H1 (cell line): ENCODE measurements around the gene FAAP100. TPM values are rescaled to one million over a fixed set of nuclear protein-coding genes. Genes with fewer than 3 reads are reported as not detected.

ENCODE experiments used
- CTCF ChIA-PET: fragments of 300-600 bp; sonication (Branson Sonifier 250); formaldehyde crosslinking; loops from one replicate; lab custom pipeline; 2021; ENCODE audit not compliant: partially characterized antibody; lab: Charles Lee
- POLR2A ChIA-PET: fragments of 300-600 bp; sonication (Branson Sonifier 250); formaldehyde crosslinking; loops from one replicate; lab custom pipeline; 2021; ENCODE audit warnings: inconsistent platforms; ENCODE audit not compliant: partially characterized antibody; lab: Charles Lee
- DNase-seq, 2 experiments: peaks; one replicate each; pipeline versions ENCODE4 v3.0.0 to v3.0.0-alpha.2; 2010 to 2022; ENCODE audit warnings: low spot score in 2 of 2, low read depth in 1 of 2, mixed read lengths in 1 of 2
- FAIRE-seq: peaks from 2 replicates; lab custom pipeline; 2011; peaks lifted over from hg19 to GRCh38; lab: Jason Lieb, UNC
- H2AFZ ChIP-seq: 2 replicates; pipeline ENCODE4 v1.8.1; 2012; ENCODE audit warnings: low read length, inconsistent platforms
- H2AK5ac ChIP-seq: 2 replicates; pipeline ENCODE4 v1.6.1; 2013; ENCODE audit warnings: low read depth, low read length
- H2BK120ac ChIP-seq: replicated peaks from 2 replicates; pipeline ENCODE3; 2013; ENCODE audit warnings: low read depth, low read length, inconsistent platforms
- H2BK12ac ChIP-seq: 2 replicates; pipeline ENCODE4 v1.6.1; 2013; ENCODE audit warnings: low read depth, low read length
- H2BK15ac ChIP-seq: 2 replicates; pipeline ENCODE4 v1.6.1; 2013; ENCODE audit warnings: low read length
- H2BK20ac ChIP-seq: 2 replicates; pipeline ENCODE4 v1.6.1; 2013; ENCODE audit warnings: low read length
- H2BK5ac ChIP-seq: 2 replicates; pipeline ENCODE4 v1.6.1; 2013; ENCODE audit warnings: low read depth, low read length
- H3K14ac ChIP-seq: 2 replicates; pipeline ENCODE4 v1.6.1; 2013; ENCODE audit warnings: inconsistent platforms; ENCODE audit not compliant: insufficient read length
- H3K18ac ChIP-seq: 2 replicates; pipeline ENCODE4 v1.6.1; 2013; ENCODE audit warnings: low read length; ENCODE audit errors: extremely low read depth
- H3K23ac ChIP-seq: 2 replicates; pipeline ENCODE4 v1.6.1; 2013; ENCODE audit warnings: inconsistent platforms; ENCODE audit not compliant: insufficient read length
- H3K23me2 ChIP-seq: 2 replicates; pipeline ENCODE4 v1.6.1; 2013; ENCODE audit warnings: low read depth, low read length
- H3K27ac ChIP-seq: 2 replicates; pipeline ENCODE4 v1.6.1; 2011; ENCODE audit warnings: low read depth, low read length, inconsistent platforms
- H3K27me3 ChIP-seq, 4 experiments: replicated peaks in 1 of 4; 1 replicate in 1 of 4; 2 replicates in 3 of 4; pipeline versions ENCODE4 v1.6.1 to v1.8.1; 2011 to 2013; ENCODE audit warnings: low read length in 3 of 4, mild to moderate bottlenecking in 3 of 4, inconsistent platforms in 2 of 4, mixed read lengths in 2 of 4, moderate library complexity in 1 of 4; ENCODE audit not compliant: control insufficient read depth in 3 of 4, insufficient read depth in 3 of 4; ENCODE audit errors: extremely low read depth in 1 of 4
- H3K36me3 ChIP-seq, 4 experiments: 2 replicates each; pipeline versions ENCODE4 v1.6.1 to v1.8.1; 2011 to 2013; ENCODE audit warnings: mild to moderate bottlenecking in 4 of 4, low read length in 3 of 4, moderate library complexity in 2 of 4, control low read depth in 1 of 4, inconsistent platforms in 1 of 4; ENCODE audit not compliant: insufficient read depth in 4 of 4, control insufficient read depth in 2 of 4
- H3K4ac ChIP-seq: replicated peaks from 2 replicates; pipeline ENCODE3; 2013; ENCODE audit warnings: low read length, low read depth, mixed read lengths, inconsistent platforms; ENCODE audit not compliant: insufficient read length
- H3K4me1 ChIP-seq, 4 experiments: replicated peaks in 1 of 4; 1 replicate in 1 of 4; 2 replicates in 3 of 4; pipeline versions ENCODE4 v1.6.1 to v1.8.1; 2011 to 2013; ENCODE audit warnings: low read length in 3 of 4, inconsistent platforms in 2 of 4, mixed read lengths in 1 of 4; ENCODE audit not compliant: insufficient read depth in 4 of 4, control insufficient read depth in 3 of 4
- H3K4me2 ChIP-seq, 2 experiments: 2 replicates each; pipeline versions ENCODE4 v1.6.1 to v1.8.1; 2011 to 2013; ENCODE audit warnings: low read depth in 2 of 2, low read length in 2 of 2, control low read depth in 1 of 2, inconsistent platforms in 1 of 2, mild to moderate bottlenecking in 1 of 2; ENCODE audit not compliant: insufficient read depth in 1 of 2
- H3K4me3 ChIP-seq, 4 experiments: fragments of 200-600, 300-600 bp in 1 of 4; sonication (generic), shearing (Covaris generic), sonication (Bioruptor Twin) in 1 of 4; 2 replicates each; pipeline versions ENCODE4 v1.5.1 to v1.8.1; 2011 to 2016; ENCODE audit warnings: low read length in 4 of 4, low read depth in 3 of 4, control low read depth in 2 of 4, inconsistent platforms in 2 of 4, mild to moderate bottlenecking in 2 of 4, mixed read lengths in 1 of 4, moderate library complexity in 1 of 4; ENCODE audit not compliant: insufficient read depth in 2 of 4; ENCODE audit errors: extremely low read depth in 1 of 4
- H3K56ac ChIP-seq: replicated peaks from 2 replicates; pipeline ENCODE3; 2013; ENCODE audit warnings: low read depth, mild to moderate bottlenecking, mixed read lengths, low read length, inconsistent platforms; ENCODE audit not compliant: insufficient read length
- H3K79me1 ChIP-seq: 2 replicates; pipeline ENCODE4 v1.6.1; 2013; ENCODE audit warnings: low read depth, low read length, control low read depth
- H3K79me2 ChIP-seq, 2 experiments: 2 replicates each; pipeline versions ENCODE4 v1.6.1 to v1.8.1; 2012 to 2013; ENCODE audit warnings: low read length in 2 of 2, mild to moderate bottlenecking in 2 of 2, inconsistent platforms in 1 of 2; ENCODE audit not compliant: insufficient read depth in 2 of 2, control insufficient read depth in 1 of 2
- H3K9ac ChIP-seq, 4 experiments: replicated peaks in 1 of 4; 1 replicate in 1 of 4; 2 replicates in 3 of 4; pipeline versions ENCODE4 v1.6.1 to v1.8.1; 2011 to 2013; ENCODE audit warnings: low read depth in 3 of 4, low read length in 3 of 4, control low read depth in 2 of 4, mild to moderate bottlenecking in 2 of 4, moderate library complexity in 2 of 4, inconsistent platforms in 1 of 4; ENCODE audit errors: extremely low read depth in 1 of 4
- H3K9me3 ChIP-seq, 2 experiments: 2 replicates each; pipeline versions ENCODE4 v1.6.1 to v1.8.1; 2012 to 2013; ENCODE audit warnings: mild to moderate bottlenecking in 2 of 2, moderate library complexity in 2 of 2, control low read depth in 1 of 2, inconsistent platforms in 1 of 2, low read depth in 1 of 2, low read length in 1 of 2, mixed read lengths in 1 of 2; ENCODE audit not compliant: insufficient read depth in 2 of 2
- H4K20me1 ChIP-seq, 2 experiments: replicated peaks in 1 of 2; 2 replicates each; pipeline versions ENCODE3 to v1.8.1; 2011 to 2013; ENCODE audit warnings: inconsistent platforms in 2 of 2, low read length in 2 of 2, mild to moderate bottlenecking in 1 of 2; ENCODE audit not compliant: insufficient read depth in 2 of 2, control insufficient read depth in 1 of 2
- H4K5ac ChIP-seq: 2 replicates; pipeline ENCODE4 v1.6.1; 2013; ENCODE audit warnings: low read length, low read depth, mixed read lengths, inconsistent platforms; ENCODE audit not compliant: insufficient read length
- H4K8ac ChIP-seq: 2 replicates; pipeline ENCODE4 v1.8.0; 2013; ENCODE audit warnings: mild to moderate bottlenecking, moderate library complexity, low read length, inconsistent platforms; ENCODE audit not compliant: insufficient read depth; ENCODE audit errors: extremely low read depth
- H4K91ac ChIP-seq: replicated peaks from 2 replicates; pipeline ENCODE3; 2013; ENCODE audit warnings: low read length, mixed read lengths, inconsistent platforms; ENCODE audit not compliant: insufficient read length
- ATF2 ChIP-seq: IDR thresholded peaks from 2 replicates; pipeline ENCODE4 v1.6.1; 2012; ENCODE audit warnings: low read length, inconsistent platforms
- ATF3 ChIP-seq: IDR thresholded peaks from 2 replicates; pipeline ENCODE4 v1.6.1; 2011; ENCODE audit warnings: low read depth, mild to moderate bottlenecking, low read length; ENCODE audit not compliant: insufficient read depth
- BRCA1 ChIP-seq: IDR thresholded peaks from 2 replicates; pipeline ENCODE4 v1.6.1; 2012; ENCODE audit warnings: low read depth, low read length, improper control_type of control experiment
- CBX5 ChIP-seq: fragments of 300-800, 300-1000 bp; sonication (generic); IDR thresholded peaks from 2 replicates; pipeline ENCODE4 v1.7.1; 2016; ENCODE audit warnings: antibody characterized with exemption, low read length, low read depth
- CREB1 ChIP-seq: IDR thresholded peaks from 2 replicates; pipeline ENCODE4 v1.6.1; 2012; ENCODE audit warnings: inconsistent platforms
- EZH2 ChIP-seq: fragments of 200-600 bp; sonication (generic); IDR thresholded peaks from 2 replicates; pipeline ENCODE4 v1.7.1; 2012; ENCODE audit warnings: low read depth, mild to moderate bottlenecking, moderate library complexity, low read length, inconsistent platforms; ENCODE audit not compliant: severe bottlenecking
- FOSL1 ChIP-seq: IDR thresholded peaks from 2 replicates; pipeline ENCODE4 v1.6.1; 2011; ENCODE audit warnings: mild to moderate bottlenecking, low read depth, low read length, moderate library complexity; ENCODE audit not compliant: insufficient read depth
- KDM5A ChIP-seq: fragments of 200-600 bp; IDR thresholded peaks from 2 replicates; pipeline ENCODE4 v1.7.1; 2012; ENCODE audit warnings: mild to moderate bottlenecking, low read length, inconsistent platforms, mixed read lengths
- POU5F1 ChIP-seq: IDR thresholded peaks from 2 replicates; pipeline ENCODE4 v1.6.1; 2011; ENCODE audit warnings: low read depth, mild to moderate bottlenecking, low read length, moderate library complexity
- SIN3A ChIP-seq, 2 experiments: IDR thresholded peaks in 1 of 2; conservative IDR thresholded peaks in 1 of 2; 2 replicates each; pipeline ENCODE4 v1.6.1; 2011 to 2012; ENCODE audit warnings: low read length in 2 of 2, improper control_type of control experiment in 1 of 2, low read depth in 1 of 2, mild to moderate bottlenecking in 1 of 2
- SUZ12 ChIP-seq: fragments of 200-600 bp; sonication (generic); IDR thresholded peaks from 2 replicates; pipeline ENCODE4 v1.6.1; 2012; ENCODE audit warnings: mild to moderate bottlenecking, inconsistent platforms, low read length, moderate library complexity, mixed read lengths
- WGBS, 2 experiments: shearing (Covaris generic) in 1 of 2; methylation state at CpG; one replicate each; pipeline versions ENCODE4 v1.1.6 to v1.1.7; 2013 to 2015; ENCODE audit warnings: low lambda C conversion rate in 2 of 2, mixed read lengths in 2 of 2, inconsistent platforms in 1 of 2, low coverage in 1 of 2, missing lambda C conversion rate in 1 of 2; ENCODE audit not compliant: insufficient replicate concordance in 2 of 2, insufficient coverage in 1 of 2, insufficient read length in 1 of 2; ENCODE audit errors: extremely low coverage in 1 of 2, missing lambda C conversion rate in 1 of 2; 5-methylcytosine and 5-hydroxymethylcytosine counted together
- polyA plus RNA-seq, 7 experiments: library from polyadenylated mRNA; depleted of rRNA in 3 of 7; stranded (reverse) in 5 of 7; unstranded in 2 of 7; fragments of >200 nt in 5 of 7; fragments of 200-250 nt in 2 of 7; gene quantifications; 1 replicate in 5 of 7; 2 replicates in 1 of 7; 4 replicates in 1 of 7; pipeline versions ENCODE4 v1.2.1 to v1.2.3, GENCODE V29; 2011 to 2013; ENCODE audit warnings: missing spikeins in 2 of 7, mixed read lengths in 2 of 7
- total RNA-seq: library from RNA; stranded (reverse); fragmentation: NEBNext Ultra II Directional; extraction: Animal tissue kit (Norgen Biotek cat#: 25700); gene quantifications from 2 replicates; pipeline ENCODE4 v1.2.1, GENCODE V29; 2021

The FAAP100 gene
- total and polyA plus RNA-seq, 2 of the 8 experiments (the other 6 are each of a cell fraction or from before 2014, with no cell fraction given), result 23.2 to 41.8 TPM

GRCh38 chr17:81561494-81561885 is 9.3 kb upstream of the FAAP100 start:
- Histone ChIP-seq H3K4me1 (no peaks in the 10 kb centered on the region), H3K4me3 (no peak overlapping the region), H4K20me1 (peaks cover 3 to 7% of the 10 kb centered on the region in 2 experiments), H2BK12ac (no peak overlapping the region), H2BK20ac (no peak overlapping the region), H3K18ac (no peak overlapping the region), H3K56ac (no peak overlapping the region), H3K27ac (no peak overlapping the region), H3K4ac (no peak overlapping the region), H2AFZ (no peak overlapping the region), H3K9me3 (no peaks in the 10 kb centered on the region), H3K79me2 (no peaks in the 10 kb centered on the region), H4K5ac (no peak overlapping the region), H3K36me3 (peaks cover 12 to 63% (median 23%) of the 10 kb centered on the region in 4 experiments; a peak in 6 of 8 replicates), H3K23ac (no peak overlapping the region), H2BK15ac (no peak overlapping the region), H2AK5ac (no peak overlapping the region), H2BK120ac (no peak overlapping the region), H4K8ac (no peak overlapping the region), H3K14ac (no peak overlapping the region), H3K23me2 (no peaks in the 10 kb centered on the region), H2BK5ac (no peak overlapping the region), H3K27me3 (no peaks in the 10 kb centered on the region), H3K4me2 (no peak overlapping the region), H3K9ac (no peak overlapping the region), H4K91ac (no peak overlapping the region), H3K79me1 (no peaks in the 10 kb centered on the region)
- FAIRE-seq (no peak), DNase-seq (no peak)
- ChIA-PET POLR2A (interaction anchor here (0.6 to 1.3 kb wide), 3 partner anchors 9 to 102 kb away, joined by 3 read pairs; no protein-coding TSS in a partner anchor), CTCF (interaction anchor here (0.8 to 1.2 kb wide), 2 partner anchors 10 to 269 kb away, joined by 3 to 4 read pairs; no protein-coding TSS in a partner anchor)
- 84% methylated on average over 4 of the region's 4 CpGs; no CpG with 5 or more reads in 1 of the 2 experiments for WGBS, 2 experiments
- TF ChIP-seq KDM5A (no peak), CBX5 (no peak), ATF2 (no peak), CREB1 (no peak), SUZ12 (no peak), EZH2 (no peak), BRCA1 (no peak), SIN3A (conservative IDR thresholded peaks at IDR 0.05 in 1 of 2, IDR thresholded peaks at IDR 0.05 in 1 of 2; ENCODE audit: low read depth in 1 of 2, low read length in 2 of 2) (no peak), ATF3 (no peak), FOSL1 (no peak), POU5F1 (no peak)
